ENCODE data around the gene HDAC9. TPM values are rescaled to one million over a fixed set of nuclear protein-coding genes. Genes with fewer than 3 reads are reported as not detected.

HDAC9 gene
- polyA plus RNA-seq, 1 of the 3 experiments (the other 2 are of a cell fraction) = 11.6 TPM

DNA sequence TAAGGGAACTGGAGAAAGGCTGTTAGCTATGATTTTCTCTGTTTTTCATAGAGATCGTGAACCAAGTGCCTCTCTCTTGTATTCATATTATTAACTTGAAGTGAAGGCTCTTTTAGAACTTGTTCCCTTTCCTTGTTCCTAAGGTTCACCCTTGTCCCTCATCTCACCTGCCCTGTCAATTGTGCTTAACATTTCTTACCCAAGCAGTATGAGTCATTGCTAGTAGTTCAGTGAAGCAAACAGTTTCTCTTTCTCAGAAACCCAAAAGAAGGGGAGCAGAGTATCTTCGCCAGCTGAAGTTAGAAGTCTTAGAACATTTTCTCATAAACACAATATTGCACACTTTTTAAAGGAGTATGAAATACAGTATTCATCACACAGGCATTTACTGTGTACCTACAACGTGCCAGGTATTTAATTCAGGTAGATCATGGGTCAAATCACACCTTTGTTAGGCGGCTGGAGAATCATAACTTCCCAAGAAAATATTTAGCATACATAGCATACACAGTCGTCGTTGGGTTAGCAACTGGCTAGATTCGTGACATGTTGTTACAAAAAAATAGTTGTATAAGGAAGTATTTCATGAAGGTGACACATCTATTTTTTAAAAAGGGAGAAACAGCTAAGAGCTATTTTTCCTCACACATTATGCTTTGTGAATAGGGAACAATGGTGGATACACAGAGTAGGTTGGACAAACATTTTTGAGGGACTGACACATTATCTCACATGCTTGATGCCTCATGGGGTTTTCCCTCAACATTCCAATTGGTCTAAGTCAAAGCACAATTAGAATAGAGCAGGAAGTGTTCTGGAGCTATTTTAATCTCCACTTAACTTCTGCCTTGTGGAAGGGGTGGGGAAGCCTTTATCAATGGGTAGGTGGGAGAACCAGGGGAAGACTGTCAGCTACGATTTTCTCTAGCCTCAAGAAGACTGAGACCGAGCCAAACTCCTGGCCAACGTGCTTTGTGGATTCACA, 13.2 kb downstream of the HDAC9 start (continued):
- TF ChIP-seq, protein P1, sequence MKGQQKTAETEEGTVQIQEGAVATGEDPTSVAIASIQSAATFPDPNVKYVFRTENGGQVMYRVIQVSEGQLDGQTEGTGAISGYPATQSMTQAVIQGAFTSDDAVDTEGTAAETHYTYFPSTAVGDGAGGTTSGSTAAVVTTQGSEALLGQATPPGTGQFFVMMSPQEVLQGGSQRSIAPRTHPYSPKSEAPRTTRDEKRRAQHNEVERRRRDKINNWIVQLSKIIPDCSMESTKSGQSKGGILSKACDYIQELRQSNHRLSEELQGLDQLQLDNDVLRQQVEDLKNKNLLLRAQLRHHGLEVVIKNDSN (IDR thresholded peaks at IDR 0.05; ENCODE audit: borderline replicate concordance, low read depth) = no peak; the same call in 1 of the 2 replicates
- TF ChIP-seq, protein P2, sequence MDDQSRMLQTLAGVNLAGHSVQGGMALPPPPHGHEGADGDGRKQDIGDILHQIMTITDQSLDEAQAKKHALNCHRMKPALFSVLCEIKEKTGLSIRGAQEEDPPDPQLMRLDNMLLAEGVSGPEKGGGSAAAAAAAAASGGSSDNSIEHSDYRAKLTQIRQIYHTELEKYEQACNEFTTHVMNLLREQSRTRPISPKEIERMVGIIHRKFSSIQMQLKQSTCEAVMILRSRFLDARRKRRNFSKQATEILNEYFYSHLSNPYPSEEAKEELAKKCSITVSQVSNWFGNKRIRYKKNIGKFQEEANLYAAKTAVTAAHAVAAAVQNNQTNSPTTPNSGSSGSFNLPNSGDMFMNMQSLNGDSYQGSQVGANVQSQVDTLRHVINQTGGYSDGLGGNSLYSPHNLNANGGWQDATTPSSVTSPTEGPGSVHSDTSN (IDR thresholded peaks at IDR 0.05) = peak; percentile 78
- peak; percentile 97 for TF ChIP-seq MEF2A (IDR thresholded peaks at IDR 0.05; ENCODE audit: borderline replicate concordance, low read depth)
- no peak for TF ChIP-seq RCOR1 (IDR thresholded peaks at IDR 0.05; ENCODE audit: low read length)
- TF ChIP-seq, protein P3, sequence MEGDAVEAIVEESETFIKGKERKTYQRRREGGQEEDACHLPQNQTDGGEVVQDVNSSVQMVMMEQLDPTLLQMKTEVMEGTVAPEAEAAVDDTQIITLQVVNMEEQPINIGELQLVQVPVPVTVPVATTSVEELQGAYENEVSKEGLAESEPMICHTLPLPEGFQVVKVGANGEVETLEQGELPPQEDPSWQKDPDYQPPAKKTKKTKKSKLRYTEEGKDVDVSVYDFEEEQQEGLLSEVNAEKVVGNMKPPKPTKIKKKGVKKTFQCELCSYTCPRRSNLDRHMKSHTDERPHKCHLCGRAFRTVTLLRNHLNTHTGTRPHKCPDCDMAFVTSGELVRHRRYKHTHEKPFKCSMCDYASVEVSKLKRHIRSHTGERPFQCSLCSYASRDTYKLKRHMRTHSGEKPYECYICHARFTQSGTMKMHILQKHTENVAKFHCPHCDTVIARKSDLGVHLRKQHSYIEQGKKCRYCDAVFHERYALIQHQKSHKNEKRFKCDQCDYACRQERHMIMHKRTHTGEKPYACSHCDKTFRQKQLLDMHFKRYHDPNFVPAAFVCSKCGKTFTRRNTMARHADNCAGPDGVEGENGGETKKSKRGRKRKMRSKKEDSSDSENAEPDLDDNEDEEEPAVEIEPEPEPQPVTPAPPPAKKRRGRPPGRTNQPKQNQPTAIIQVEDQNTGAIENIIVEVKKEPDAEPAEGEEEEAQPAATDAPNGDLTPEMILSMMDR (IDR thresholded peaks at IDR 0.05) = no peak
- peak; percentile 87 for TF ChIP-seq MAX (IDR thresholded peaks at IDR 0.05; ENCODE audit: low read depth)
- no peak for TF ChIP-seq RAD21 (IDR thresholded peaks at IDR 0.05; ENCODE audit: low read length)
- TF ChIP-seq FOXM1 (IDR thresholded peaks at IDR 0.05; ENCODE audit: low read depth) = peak; percentile 84
- TF ChIP-seq GATA2 (CRISPR knock-in tag; IDR thresholded peaks at IDR 0.05) = no peak

- peak overlapping the region; percentile 87 to 99 for H3K27ac ChIP-seq (ENCODE audit: low read depth in 2 of 2, low read length in 1 of 2)
- peak overlapping the region; percentile 94 for H3K9ac ChIP-seq
- DNase-seq = no peak
- peaks cover 0 to 3% of the 10 kb centered on the region in 2 experiments for H3K36me3 ChIP-seq (replicated peaks in 1 of 2; ENCODE audit: control insufficient read depth in 1 of 2, insufficient read depth in 2 of 2, low read length in 1 of 2)
- H3K9me3 ChIP-seq = no peaks in the 10 kb centered on the region
- H3K9me2 ChIP-seq = no peaks in the 10 kb centered on the region
- peaks cover 50% of the 10 kb centered on the region for H3F3A ChIP-seq (replicated peaks; ENCODE audit: insufficient read depth)
- H3K27me3 ChIP-seq (ENCODE audit: insufficient read depth) = no peaks in the 10 kb centered on the region
- H3K4me1 ChIP-seq (ENCODE audit: control insufficient read depth in 1 of 2, insufficient read depth in 2 of 2, low read depth in 1 of 2, low read length in 1 of 2) = peaks cover 13 to 26% of the 10 kb centered on the region in 2 experiments
- no peaks in the 10 kb centered on the region for H4K20me1 ChIP-seq (ENCODE audit: insufficient read depth)
- TF ChIP-seq NRF1 (IDR thresholded peaks at IDR 0.05; ENCODE audit: low read depth, low read length) (no peak), RXRA (IDR thresholded peaks at IDR 0.05; ENCODE audit: borderline replicate concordance, low read depth) (0 out of 2 replicates have a peak, but pooled peaks have one; percentile 2), TCF12 (IDR thresholded peaks at IDR 0.05) (no peak), FOXM1 (IDR thresholded peaks at IDR 0.05; ENCODE audit: low read depth) (no peak), REST (IDR thresholded peaks at IDR 0.05; ENCODE audit: low read depth, low read length) (no peak)
- CTCF ChIA-PET = interaction anchor here (1.0 to 4.8 kb wide), 4 partner anchors 12 to 155 kb away, joined by 4 to 34 read pairs (median 8); partner anchors contain the start of gene HDAC9
- H2AFZ ChIP-seq (ENCODE audit: low read depth) = no peak overlapping the region
- H3K4me3 ChIP-seq (ENCODE audit: low read depth in 2 of 2, low read length in 1 of 2) = peak overlapping the region; percentile 49 to 69; a peak in 3 of 4 replicates
- peak overlapping the region; percentile 77 for H3K4me2 ChIP-seq
- WGBS (ENCODE audit: low lambda C conversion rate) = 12% methylated on average over 2 of the region's 2 CpGs
- POLR2A ChIA-PET = no interaction called here
- H3K79me2 ChIP-seq (ENCODE audit: insufficient read depth) = peaks cover 52% of the 10 kb centered on the region
Observed at GRCh38 chr7:18509481-18509880, 13.9 kb downstream of the HDAC9 start.

All from SK-N-SH (cell line).